GM12878 (cell line): Measurements from ENCODE around the gene PTTG2. TPM values are rescaled to one million over a fixed set of nuclear protein-coding genes. Genes with fewer than 3 reads are reported as not detected.

Experiments
- ATAC-seq: fragments of 200-7000 bp; cut with Tn5 transposase; 3 replicates; pipeline ENCODE4 v1.9.1; 2020; ENCODE audit warnings: mild to moderate bottlenecking, moderate library complexity
- BruUV-seq: library from RNA; stranded (reverse); fragments of 400-500 nt; replicated peaks from 2 replicates; lab custom pipeline; 2021; lab: Mats Ljungman, UMichigan
- CTCF ChIA-PET: fragments of 300-600 bp; sonication (Branson Sonifier 250); formaldehyde crosslinking; extraction: SDS; loops from one replicate; lab custom pipeline; 2021; ENCODE audit warnings: inconsistent platforms; lab: Yijun Ruan, JAX
- POLR2A ChIA-PET: fragments of 350-600 bp; formaldehyde crosslinking; extraction: SDS; loops from one replicate; lab custom pipeline; 2021; ENCODE audit warnings: inconsistent platforms; lab: Charles Lee
- RAD21 ChIA-PET: fragments of 300-600 bp; sonication (Branson Sonifier 250); formaldehyde crosslinking; loops from one replicate; lab custom pipeline; 2023; ENCODE audit warnings: antibody characterized with exemption; ENCODE audit not compliant: unreplicated experiment; lab: Charles Lee
- SMC1A ChIA-PET: fragments of 300-600 bp; sonication (Branson Sonifier 250); formaldehyde crosslinking; loops from one replicate; lab custom pipeline; 2023; ENCODE audit not compliant: unreplicated experiment, uncharacterized antibody; lab: Charles Lee
- DNase-seq: peaks from one replicate; pipeline ENCODE4 v3.0.0-alpha.2; 2011; ENCODE audit warnings: low read depth, low spot score
- FAIRE-seq: peaks from 3 replicates; lab custom pipeline; 2011; peaks lifted over from hg19 to GRCh38; lab: Jason Lieb, UNC
- H2AFZ ChIP-seq: 2 replicates; pipeline ENCODE4 v1.6.0; 2011; ENCODE audit warnings: low read depth, low read length, control low read depth; ENCODE audit not compliant: control insufficient read depth
- H3K27ac ChIP-seq: 2 replicates; pipeline ENCODE4 v1.5.1; 2011; ENCODE audit warnings: control low read depth; ENCODE audit not compliant: control insufficient read depth, insufficient read depth
- H3K27me3 ChIP-seq, 2 experiments: replicated peaks in 1 of 2; 2 replicates each; pipeline versions ENCODE4 v1.6.0 to v1.6.1; 2011; ENCODE audit warnings: low read length in 1 of 2; ENCODE audit not compliant: control insufficient read depth in 2 of 2, insufficient read depth in 2 of 2
- H3K36me3 ChIP-seq, 2 experiments: 2 replicates each; pipeline ENCODE4 v1.5.1; 2011; ENCODE audit warnings: low read length in 1 of 2; ENCODE audit not compliant: control insufficient read depth in 2 of 2, insufficient read depth in 2 of 2
- H3K4me1 ChIP-seq: 2 replicates; pipeline ENCODE4 v1.6.1; 2011; ENCODE audit warnings: mild to moderate bottlenecking, low read length, moderate library complexity, mixed read lengths; ENCODE audit not compliant: control insufficient read depth, insufficient read depth
- H3K4me2 ChIP-seq: 2 replicates; pipeline ENCODE4 v1.6.0; 2011; ENCODE audit warnings: control low read depth; ENCODE audit not compliant: control insufficient read depth, insufficient read depth
- H3K4me3 ChIP-seq: fragments of 200-600 bp; sonication (generic); 2 replicates; pipeline ENCODE4 v1.5.1; 2016
- H3K79me2 ChIP-seq: 2 replicates; pipeline ENCODE4 v1.6.0; 2011; ENCODE audit warnings: low read length; ENCODE audit not compliant: control insufficient read depth, insufficient read depth
- H3K9ac ChIP-seq: 2 replicates; pipeline ENCODE4 v1.8.0; 2011; ENCODE audit warnings: low read length, control low read depth, mixed read lengths; ENCODE audit not compliant: control insufficient read depth, insufficient read depth
- H3K9me3 ChIP-seq: replicated peaks from 3 replicates; pipeline ENCODE4 v1.5.1; 2011; ENCODE audit warnings: mild to moderate bottlenecking, low read length; ENCODE audit not compliant: control insufficient read depth, insufficient read depth
- H4K20me1 ChIP-seq: 2 replicates; pipeline ENCODE4 v1.6.0; 2011; ENCODE audit not compliant: control insufficient read depth, insufficient read depth
- BCLAF1 ChIP-seq: fragments of 450-650 bp; IDR thresholded peaks from 2 replicates; pipeline ENCODE4 v1.6.1; 2017; ENCODE audit warnings: antibody characterized with exemption, mild to moderate bottlenecking, moderate library complexity
- CREM ChIP-seq: IDR thresholded peaks from 2 replicates; pipeline ENCODE4 v1.6.1; 2014; ENCODE audit warnings: antibody characterized with exemption, low read depth
- E2F8 ChIP-seq: fragments of 450-650 bp; IDR thresholded peaks from 2 replicates; pipeline ENCODE4 v1.6.1; 2018; ENCODE audit warnings: mild to moderate bottlenecking, low read depth, moderate library complexity; ENCODE audit not compliant: partially characterized antibody
- ELK1 ChIP-seq: IDR thresholded peaks from 2 replicates; pipeline ENCODE4 v1.6.1; 2012; ENCODE audit warnings: low read depth, low read length, improper control_type of control experiment
- KDM1A ChIP-seq: fragments of 200-600 bp; sonication (generic); IDR thresholded peaks from 2 replicates; pipeline ENCODE4 v1.6.1; 2016; ENCODE audit warnings: borderline replicate concordance
- MTA2 ChIP-seq: fragments of 450-650 bp; IDR thresholded peaks from 2 replicates; pipeline ENCODE4 v1.6.1; 2016; ENCODE audit warnings: low read depth, mild to moderate bottlenecking, moderate library complexity
- NFXL1 ChIP-seq: fragments of 450-650 bp; IDR thresholded peaks from 2 replicates; pipeline ENCODE4 v1.6.1; 2017; ENCODE audit warnings: antibody characterized with exemption, mild to moderate bottlenecking, borderline replicate concordance
- NFYA ChIP-seq: IDR thresholded peaks from 2 replicates; pipeline ENCODE4 v1.6.1; 2011; ENCODE audit warnings: low read depth, mild to moderate bottlenecking, low read length, improper control_type of control experiment, borderline replicate concordance
- NR2C2 ChIP-seq: IDR thresholded peaks from 2 replicates; pipeline ENCODE4 v1.6.1; 2011; ENCODE audit warnings: borderline replicate concordance, low read depth; ENCODE audit not compliant: control insufficient read depth, insufficient read length
- RB1 ChIP-seq: fragments of 450-650 bp; formaldehyde crosslinking; IDR thresholded peaks from 2 replicates; pipeline ENCODE4 v1.6.1; 2017; ENCODE audit warnings: mild to moderate bottlenecking, borderline replicate concordance
- RBBP5 ChIP-seq: fragments of 200-600 bp; sonication (generic); conservative IDR thresholded peaks from 2 replicates; pipeline ENCODE4 v1.6.1; 2016
- RCOR1 ChIP-seq: conservative IDR thresholded peaks from 2 replicates; pipeline ENCODE4 v1.6.1; 2012; ENCODE audit warnings: low read depth, low read length, improper control_type of control experiment
- USF1 ChIP-seq: IDR thresholded peaks from 2 replicates; pipeline ENCODE4 v1.6.1; 2011; ENCODE audit warnings: borderline replicate concordance, low read depth, mild to moderate bottlenecking, moderate library complexity, mixed read lengths, low read length; ENCODE audit not compliant: insufficient read depth; ENCODE audit errors: extremely low read length
- ZNF274 ChIP-seq: IDR thresholded peaks from one replicate; pipeline ENCODE4 v1.8.0; 2011; ENCODE audit not compliant: insufficient read length, insufficient read depth
- ZNF384 ChIP-seq: IDR thresholded peaks from 2 replicates; pipeline ENCODE4 v1.6.1; 2012; ENCODE audit warnings: low read depth, mild to moderate bottlenecking, low read length, improper control_type of control experiment, borderline replicate concordance
- ZNF622 ChIP-seq: fragments of 450-650 bp; IDR thresholded peaks from 2 replicates; pipeline ENCODE4 v1.6.1; 2017; ENCODE audit warnings: mild to moderate bottlenecking, inconsistent platforms
- WGBS: methylation state at CpG from one replicate; pipeline ENCODE4 v1.1.6; 2016; ENCODE audit warnings: low lambda C conversion rate; ENCODE audit not compliant: insufficient replicate concordance, insufficient coverage; ENCODE audit errors: missing lambda C conversion rate; 5-methylcytosine and 5-hydroxymethylcytosine counted together
- in situ Hi-C: fragments of 300-500 bp; cut with MboI; formaldehyde crosslinking; loops from 9 replicates; pipeline ENCODE4 v1.14.3; 2018; ENCODE audit warnings: mixed read lengths
- intact Hi-C: fragments of 100-400 bp; cut with micrococcal nuclease; formaldehyde crosslinking; loops from one replicate; pipeline ENCODE4 v1.14.2; 2022; ENCODE audit not compliant: unreplicated experiment
- polyA plus RNA-seq, 11 experiments: library from polyadenylated mRNA; depleted of rRNA in 4 of 11; unstranded in 6 of 11; stranded (reverse) in 5 of 11; fragments of >200 nt; fragmentation: Nextera tagmentation in 4 of 11; fragmentation: Illumina TruSeq in 1 of 11; extraction: Ambion mirVana in 4 of 11; extraction: Trizol in 1 of 11; gene quantifications; 1 replicate in 1 of 11; 2 replicates in 10 of 11; pipeline versions ENCODE4 v1.2.1 to v1.2.3, GENCODE V29; 2011 to 2016; ENCODE audit warnings: inconsistent platforms in 2 of 11, missing spikeins in 2 of 11, low read depth in 1 of 11
- total RNA-seq, 4 experiments: library from RNA; depleted of rRNA in 3 of 4; stranded (reverse); fragments of >200 nt in 3 of 4; fragmentation: Illumina TruSeq in 1 of 4; extraction: Trizol in 1 of 4; gene quantifications; 2 replicates each; pipeline versions ENCODE4 v1.2.1 to v1.2.3, GENCODE V29; 2013 to 2021

Gene PTTG2
- total and polyA plus RNA-seq, 10 of the 15 experiments (the other 5 are each of a cell fraction or from before 2014, with no cell fraction given): 0.09 to 0.54 (median 0.39) TPM; not detected in 4

GRCh38 chr4:37995299-37995821 lies 35.2 kb downstream of the PTTG2 start:
- CTCF ChIA-PET: no interaction called here
- RAD21 ChIA-PET: no interaction called here
- H3K27ac ChIP-seq: no peak overlapping the region
- no peak for DNase-seq
- BruUV-seq: no TSS peak
- H3K36me3 ChIP-seq: no peaks in the 10 kb centered on the region
- intact Hi-C loops: no loop called here
- peaks cover 2% of the 10 kb centered on the region; the same call in 1 of the 2 replicates for H3K79me2 ChIP-seq
- H3K4me3 ChIP-seq: no peak overlapping the region
- H2AFZ ChIP-seq: no peak overlapping the region
- POLR2A ChIA-PET: interaction anchor here (0.6 to 1.1 kb wide), 2 partner anchors 32 to 169 kb away, joined by 3 read pairs; partner anchors contain the start of gene PGM2
- SMC1A ChIA-PET: interaction anchor here (0.9 to 1.5 kb wide), 3 partner anchors 12 to 17 kb away, joined by 3 to 5 read pairs (median 4); no protein-coding TSS in a partner anchor
- no peak for ATAC-seq
- peaks cover 9% of the 10 kb centered on the region; the same call in 1 of the 2 replicates for H3K4me1 ChIP-seq
- no peak overlapping the region for H3K4me2 ChIP-seq
- FAIRE-seq: no peak
- H3K27me3 ChIP-seq: no peaks in the 10 kb centered on the region
- in situ Hi-C loops: no loop called here
- WGBS: 98% methylated on average over 4 of the region's 5 CpGs
- no peak overlapping the region for H3K9ac ChIP-seq
- H3K9me3 ChIP-seq: no peaks in the 10 kb centered on the region
- no peaks in the 10 kb centered on the region for H4K20me1 ChIP-seq
- TF ChIP-seq RBBP5: no peak
- no peak for TF ChIP-seq ZNF274
- no peak for TF ChIP-seq NFYA
- TF ChIP-seq ZNF622: no peak
- no peak for TF ChIP-seq ZNF384
- no peak for TF ChIP-seq NR2C2
- no peak for TF ChIP-seq ELK1
- no peak for TF ChIP-seq NFXL1
- TF ChIP-seq KDM1A: no peak
- TF ChIP-seq USF1: no peak
- TF ChIP-seq E2F8: no peak
- TF ChIP-seq RCOR1: no peak
- TF ChIP-seq MTA2: no peak
- TF ChIP-seq BCLAF1: no peak
- TF ChIP-seq RB1: no peak
- TF ChIP-seq CREM: no peak
